ENCODE results near the gene SCAPER. TPM values are rescaled to one million over a fixed set of nuclear protein-coding genes. Genes with fewer than 3 reads are reported as not detected.

The SCAPER gene
- total and polyA plus RNA-seq, 4 donors, result 3.3 to 18.0 (median 9.9) TPM

DNA sequence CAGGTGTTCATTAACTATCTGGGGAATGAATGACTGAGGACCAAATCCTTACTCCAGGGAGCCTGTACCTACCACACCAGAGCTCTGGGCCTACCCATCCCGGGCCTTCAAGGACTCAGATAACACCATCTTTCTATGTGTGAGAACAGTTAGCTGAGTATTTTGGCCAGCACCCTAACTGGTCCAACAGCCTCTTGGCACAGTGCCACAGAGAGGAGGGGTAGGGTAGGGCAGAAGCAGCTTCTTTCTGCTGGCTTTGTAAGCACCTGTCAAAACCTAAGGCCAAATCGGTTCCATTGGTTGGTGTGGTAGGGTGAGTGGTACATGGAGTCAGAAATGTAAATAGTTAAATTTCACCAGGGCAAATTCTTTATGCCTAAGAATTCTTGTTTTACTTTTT lies 541.9 kb downstream of the SCAPER start:
- no peak for DNase-seq (ENCODE audit: low spot score)
- no peak overlapping the region for H3K27ac ChIP-seq (ENCODE audit: low read depth in 1 of 2, low read length in 2 of 2)
- no peak for TF ChIP-seq ZBTB33 (IDR thresholded peaks at IDR 0.05)
- TF ChIP-seq YY1 (IDR thresholded peaks at IDR 0.05), result no peak
- no peak for TF ChIP-seq JUND (IDR thresholded peaks at IDR 0.05)
- no peak for TF ChIP-seq RAD21 (IDR thresholded peaks at IDR 0.05)
- TF ChIP-seq, protein P1, sequence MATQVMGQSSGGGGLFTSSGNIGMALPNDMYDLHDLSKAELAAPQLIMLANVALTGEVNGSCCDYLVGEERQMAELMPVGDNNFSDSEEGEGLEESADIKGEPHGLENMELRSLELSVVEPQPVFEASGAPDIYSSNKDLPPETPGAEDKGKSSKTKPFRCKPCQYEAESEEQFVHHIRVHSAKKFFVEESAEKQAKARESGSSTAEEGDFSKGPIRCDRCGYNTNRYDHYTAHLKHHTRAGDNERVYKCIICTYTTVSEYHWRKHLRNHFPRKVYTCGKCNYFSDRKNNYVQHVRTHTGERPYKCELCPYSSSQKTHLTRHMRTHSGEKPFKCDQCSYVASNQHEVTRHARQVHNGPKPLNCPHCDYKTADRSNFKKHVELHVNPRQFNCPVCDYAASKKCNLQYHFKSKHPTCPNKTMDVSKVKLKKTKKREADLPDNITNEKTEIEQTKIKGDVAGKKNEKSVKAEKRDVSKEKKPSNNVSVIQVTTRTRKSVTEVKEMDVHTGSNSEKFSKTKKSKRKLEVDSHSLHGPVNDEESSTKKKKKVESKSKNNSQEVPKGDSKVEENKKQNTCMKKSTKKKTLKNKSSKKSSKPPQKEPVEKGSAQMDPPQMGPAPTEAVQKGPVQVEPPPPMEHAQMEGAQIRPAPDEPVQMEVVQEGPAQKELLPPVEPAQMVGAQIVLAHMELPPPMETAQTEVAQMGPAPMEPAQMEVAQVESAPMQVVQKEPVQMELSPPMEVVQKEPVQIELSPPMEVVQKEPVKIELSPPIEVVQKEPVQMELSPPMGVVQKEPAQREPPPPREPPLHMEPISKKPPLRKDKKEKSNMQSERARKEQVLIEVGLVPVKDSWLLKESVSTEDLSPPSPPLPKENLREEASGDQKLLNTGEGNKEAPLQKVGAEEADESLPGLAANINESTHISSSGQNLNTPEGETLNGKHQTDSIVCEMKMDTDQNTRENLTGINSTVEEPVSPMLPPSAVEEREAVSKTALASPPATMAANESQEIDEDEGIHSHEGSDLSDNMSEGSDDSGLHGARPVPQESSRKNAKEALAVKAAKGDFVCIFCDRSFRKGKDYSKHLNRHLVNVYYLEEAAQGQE (IDR thresholded peaks at IDR 0.05), result no peak
- TF ChIP-seq FOXA1 (IDR thresholded peaks at IDR 0.05), result no peak
- TF ChIP-seq, protein P2, sequence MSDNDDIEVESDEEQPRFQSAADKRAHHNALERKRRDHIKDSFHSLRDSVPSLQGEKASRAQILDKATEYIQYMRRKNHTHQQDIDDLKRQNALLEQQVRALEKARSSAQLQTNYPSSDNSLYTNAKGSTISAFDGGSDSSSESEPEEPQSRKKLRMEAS (IDR thresholded peaks at IDR 0.05), result no peak
- no peak for TF ChIP-seq FOXA2 (IDR thresholded peaks at IDR 0.05)
- no peak for TF ChIP-seq GABPA (IDR thresholded peaks at IDR 0.05 in 1 of 2, conservative IDR thresholded peaks at IDR 0.05 in 1 of 2)
- no peak for TF ChIP-seq HNF4G (IDR thresholded peaks at IDR 0.05)
- H3K4me1 ChIP-seq (ENCODE audit: control insufficient read depth in 4 of 4, insufficient read depth in 4 of 4, low read length in 3 of 4), result peaks cover 4 to 10% (median 5%) of the 10 kb centered on the region in 4 donors
- WGBS, result 91% methylated on average over 2 of the region's 2 CpGs
- no peak overlapping the region for H3K9ac ChIP-seq (ENCODE audit: low read depth in 1 of 2, low read length in 2 of 2)
- H3K36me3 ChIP-seq (ENCODE audit: control insufficient read depth in 4 of 4, insufficient read depth in 3 of 4, low read depth in 1 of 4, low read length in 3 of 4), result no peaks in the 10 kb centered on the region
- H3K9me3 ChIP-seq (ENCODE audit: control insufficient read depth in 4 of 4, low read length in 3 of 4), result no peaks in the 10 kb centered on the region
- H3K27me3 ChIP-seq (ENCODE audit: control insufficient read depth in 4 of 4, insufficient read depth in 4 of 4, low read length in 3 of 4), result no peaks in the 10 kb centered on the region
- H3K4me3 ChIP-seq (ENCODE audit: low read depth in 1 of 3, low read length in 3 of 3), result no peak overlapping the region

GRCh38 chr15:76360416-76360815 lies 544.7 kb downstream of the SCAPER start:
- H3K4me3 ChIP-seq (ENCODE audit: low read depth in 1 of 3, low read length in 3 of 3), result no peak overlapping the region
- H3K27me3 ChIP-seq (ENCODE audit: control insufficient read depth in 4 of 4, insufficient read depth in 4 of 4, low read length in 3 of 4), result no peaks in the 10 kb centered on the region
- DNase-seq (ENCODE audit: low spot score), result no peak
- 92% methylated on average over 3 of the region's 3 CpGs for WGBS
- H3K9ac ChIP-seq (ENCODE audit: low read depth in 1 of 2, low read length in 2 of 2), result no peak overlapping the region
- no peak for TF ChIP-seq HNF4G (IDR thresholded peaks at IDR 0.05)
- TF ChIP-seq, protein P3, sequence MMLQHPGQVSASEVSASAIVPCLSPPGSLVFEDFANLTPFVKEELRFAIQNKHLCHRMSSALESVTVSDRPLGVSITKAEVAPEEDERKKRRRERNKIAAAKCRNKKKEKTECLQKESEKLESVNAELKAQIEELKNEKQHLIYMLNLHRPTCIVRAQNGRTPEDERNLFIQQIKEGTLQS (IDR thresholded peaks at IDR 0.05), result no peak
- TF ChIP-seq GABPA (IDR thresholded peaks at IDR 0.05 in 1 of 2, conservative IDR thresholded peaks at IDR 0.05 in 1 of 2), result no peak
- no peak for TF ChIP-seq FOXA2 (IDR thresholded peaks at IDR 0.05)
- no peak for TF ChIP-seq JUND (IDR thresholded peaks at IDR 0.05)
- H3K4me1 ChIP-seq (ENCODE audit: control insufficient read depth in 4 of 4, insufficient read depth in 4 of 4, low read length in 3 of 4), result no peaks in the 10 kb centered on the region
- H3K27ac ChIP-seq (ENCODE audit: low read depth in 1 of 2, low read length in 2 of 2), result no peak overlapping the region
- H3K9me3 ChIP-seq (ENCODE audit: control insufficient read depth in 4 of 4, low read length in 3 of 4), result no peaks in the 10 kb centered on the region
- H3K36me3 ChIP-seq (ENCODE audit: control insufficient read depth in 4 of 4, insufficient read depth in 3 of 4, low read depth in 1 of 4, low read length in 3 of 4), result no peaks in the 10 kb centered on the region

DNA sequence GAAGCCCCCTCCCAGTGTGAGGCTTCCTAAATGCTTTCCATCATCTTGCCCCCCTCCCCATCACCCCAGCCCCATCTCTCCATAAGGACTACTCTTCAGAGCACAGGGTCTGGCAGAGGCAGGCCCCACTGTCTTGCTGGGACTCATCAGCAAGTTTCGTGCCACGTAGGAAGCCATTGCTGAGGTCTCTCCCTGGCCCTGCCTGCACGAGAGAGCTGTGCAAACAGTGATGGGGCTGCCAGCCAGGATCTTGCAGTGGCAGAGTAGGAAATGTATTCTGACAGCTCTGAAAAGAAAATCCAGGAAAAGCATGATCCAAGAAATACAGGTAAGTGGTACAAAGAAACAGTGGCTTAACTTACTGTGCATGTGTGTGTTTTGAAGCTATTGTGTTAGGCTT lies 546.0 kb downstream of the SCAPER start:
- no peak overlapping the region for H3K4me3 ChIP-seq (ENCODE audit: low read depth in 1 of 3, low read length in 3 of 3)
- H3K4me1 ChIP-seq (ENCODE audit: control insufficient read depth in 4 of 4, insufficient read depth in 4 of 4, low read length in 3 of 4), result no peaks in the 10 kb centered on the region
- H3K9me3 ChIP-seq (ENCODE audit: control insufficient read depth in 4 of 4, low read length in 3 of 4), result no peaks in the 10 kb centered on the region
- H3K9ac ChIP-seq (ENCODE audit: low read depth in 1 of 2, low read length in 2 of 2), result no peak overlapping the region
- H3K27ac ChIP-seq (ENCODE audit: low read depth in 1 of 2, low read length in 2 of 2), result no peak overlapping the region
- 76% methylated on average over 3 of the region's 3 CpGs for WGBS
- TF ChIP-seq, protein P1 (IDR thresholded peaks at IDR 0.05), result no peak
- TF ChIP-seq, protein P3 (IDR thresholded peaks at IDR 0.05), result no peak
- TF ChIP-seq RXRA (IDR thresholded peaks at IDR 0.05), result no peak
- TF ChIP-seq SP1 (IDR thresholded peaks at IDR 0.05), result no peak
- TF ChIP-seq NR2F2 (IDR thresholded peaks at IDR 0.05), result no peak
- no peak for TF ChIP-seq HNF4A (conservative IDR thresholded peaks at IDR 0.05)
- TF ChIP-seq GABPA (IDR thresholded peaks at IDR 0.05 in 1 of 2, conservative IDR thresholded peaks at IDR 0.05 in 1 of 2), result no peak
- DNase-seq (ENCODE audit: low spot score), result no peak
- H3K27me3 ChIP-seq (ENCODE audit: control insufficient read depth in 4 of 4, insufficient read depth in 4 of 4, low read length in 3 of 4), result no peaks in the 10 kb centered on the region
- no peaks in the 10 kb centered on the region for H3K36me3 ChIP-seq (ENCODE audit: control insufficient read depth in 4 of 4, insufficient read depth in 3 of 4, low read depth in 1 of 4, low read length in 3 of 4)
